ENCODE results near the gene FAM20B.
"Not testable (repeated sequence)": the region's sequence is repeated elsewhere in the genome, so short reads cannot be mapped to it uniquely, and the experiment has no call there.

The FAM20B gene, protein sequence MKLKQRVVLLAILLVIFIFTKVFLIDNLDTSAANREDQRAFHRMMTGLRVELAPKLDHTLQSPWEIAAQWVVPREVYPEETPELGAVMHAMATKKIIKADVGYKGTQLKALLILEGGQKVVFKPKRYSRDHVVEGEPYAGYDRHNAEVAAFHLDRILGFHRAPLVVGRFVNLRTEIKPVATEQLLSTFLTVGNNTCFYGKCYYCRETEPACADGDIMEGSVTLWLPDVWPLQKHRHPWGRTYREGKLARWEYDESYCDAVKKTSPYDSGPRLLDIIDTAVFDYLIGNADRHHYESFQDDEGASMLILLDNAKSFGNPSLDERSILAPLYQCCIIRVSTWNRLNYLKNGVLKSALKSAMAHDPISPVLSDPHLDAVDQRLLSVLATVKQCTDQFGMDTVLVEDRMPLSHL

DNA sequence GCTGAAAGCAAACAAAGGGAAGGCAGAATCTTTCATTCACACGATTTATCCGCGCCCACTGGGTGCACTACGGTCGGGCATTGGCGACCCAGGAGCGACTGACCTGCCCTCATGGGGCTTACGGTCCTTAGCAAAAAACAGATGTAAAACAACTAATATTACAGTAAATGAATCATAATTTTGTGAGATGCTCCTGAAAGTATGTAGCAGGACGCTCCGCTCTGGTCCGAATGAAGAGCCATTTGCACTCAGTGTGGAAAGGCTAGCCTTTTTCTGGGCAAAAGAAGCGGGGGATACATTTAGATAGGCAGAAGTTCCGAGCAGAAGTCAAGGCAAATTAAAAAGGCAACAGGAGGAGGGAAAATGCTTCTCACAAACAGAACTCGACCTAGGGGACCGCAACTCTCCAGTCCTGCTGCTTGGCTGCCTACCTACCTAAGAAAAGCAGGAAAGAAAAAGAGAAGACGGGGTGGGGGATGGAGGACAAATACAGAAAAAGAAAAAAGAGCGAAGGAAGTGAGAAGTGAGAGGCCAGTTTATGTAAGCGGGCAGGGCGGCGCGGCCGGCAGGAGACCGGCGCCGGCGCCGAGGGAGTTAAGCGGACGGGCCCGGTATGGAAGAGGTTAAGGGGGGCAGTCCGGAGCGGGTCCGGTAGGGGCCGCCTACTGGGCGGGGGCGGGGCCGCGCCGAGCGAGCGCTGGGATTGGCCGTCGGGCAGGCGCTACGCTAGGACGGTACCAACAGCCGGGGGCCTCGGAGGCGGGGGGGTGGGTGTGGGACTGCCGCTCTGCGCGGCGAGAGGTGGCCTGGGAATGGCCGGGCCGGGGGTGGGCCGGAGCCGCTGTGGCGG, at the start of gene FAM20B:
TSS of gene FAM20B (plus strand) at position 770 of the 850 bp plus-strand sequence. CDS start 17,954 bp downstream, outside the sequence.
- DNase-seq: peak; percentile 93

DNA sequence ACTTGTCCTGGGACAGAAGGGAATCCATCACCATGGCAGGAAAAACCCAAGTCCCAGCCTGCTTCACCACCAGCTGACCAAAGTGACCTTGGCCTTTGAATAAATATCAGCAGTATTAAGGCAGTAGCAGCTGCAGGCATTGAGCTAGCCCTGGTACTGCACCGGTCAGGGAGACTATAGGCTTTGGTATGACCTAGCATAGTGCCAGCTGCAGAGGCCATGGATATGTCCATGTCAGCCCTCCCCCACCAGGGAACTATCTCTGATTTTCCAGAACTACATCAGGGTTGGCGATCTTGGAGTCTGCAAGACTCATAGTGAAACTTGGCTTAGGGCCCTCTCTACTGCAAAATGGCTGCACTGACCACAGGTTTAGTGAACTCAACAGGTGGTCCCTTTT, 49.2 kb upstream of the FAM20B start:
- no peak for DNase-seq

DNA sequence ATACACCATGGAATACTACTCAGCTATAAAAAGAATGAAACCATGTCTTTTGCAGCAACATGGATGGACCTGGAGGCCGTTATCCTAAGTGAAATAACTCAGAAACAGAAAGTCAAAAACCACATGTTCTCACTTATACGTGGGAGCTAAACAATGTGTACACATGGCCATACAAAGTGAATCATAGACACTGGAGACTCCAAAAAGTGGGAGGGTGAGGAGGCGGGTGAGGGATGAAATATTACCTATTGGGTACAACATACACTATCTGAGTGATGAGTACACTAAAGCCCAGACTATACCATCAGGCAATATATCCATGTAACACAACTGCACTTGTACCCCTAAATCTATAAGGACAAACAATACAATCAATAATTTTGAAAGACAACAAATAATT, 39.5 kb upstream of the FAM20B start:
- no peak for DNase-seq

DNA sequence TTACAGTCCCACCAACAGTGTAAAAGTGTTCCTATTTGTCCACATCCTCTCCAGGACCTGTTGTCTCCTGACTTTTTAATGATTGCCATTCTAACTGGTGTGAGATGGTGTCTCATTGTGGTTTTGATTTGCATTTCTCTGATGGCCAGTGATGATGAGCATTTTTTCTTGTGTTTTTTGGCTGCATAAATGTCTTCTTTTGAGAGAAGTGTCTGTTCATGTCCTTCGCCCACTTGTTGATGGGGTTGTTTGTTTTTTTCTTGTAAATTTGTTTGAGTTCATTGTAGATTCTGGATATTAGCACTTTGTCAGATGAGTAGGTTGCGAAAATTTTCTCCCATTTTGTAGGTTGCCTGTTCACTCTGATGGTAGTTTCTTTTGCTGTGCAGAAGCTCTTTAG, 37.5 kb upstream of the FAM20B start:
- not testable (repeated sequence) for DNase-seq

DNA sequence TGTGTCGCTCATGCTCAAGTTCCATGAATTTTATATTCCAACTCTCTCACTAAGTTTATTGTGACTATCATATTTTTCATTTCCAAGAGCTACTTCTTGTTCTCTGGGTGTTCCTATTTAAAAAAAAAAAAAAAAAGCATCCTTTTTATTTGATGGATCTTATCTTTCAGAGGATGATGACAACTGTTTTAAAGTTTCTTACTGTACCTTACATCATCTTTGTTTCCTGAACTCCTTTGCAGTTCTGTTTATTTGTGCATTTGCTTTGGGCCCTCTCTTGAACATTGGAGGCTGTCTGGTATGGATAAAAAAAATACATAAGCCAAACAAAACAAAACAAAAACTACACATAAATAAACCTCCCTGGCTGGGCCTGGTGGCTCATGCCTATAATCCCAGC, 32.1 kb upstream of the FAM20B start:
- no peak for DNase-seq

DNA sequence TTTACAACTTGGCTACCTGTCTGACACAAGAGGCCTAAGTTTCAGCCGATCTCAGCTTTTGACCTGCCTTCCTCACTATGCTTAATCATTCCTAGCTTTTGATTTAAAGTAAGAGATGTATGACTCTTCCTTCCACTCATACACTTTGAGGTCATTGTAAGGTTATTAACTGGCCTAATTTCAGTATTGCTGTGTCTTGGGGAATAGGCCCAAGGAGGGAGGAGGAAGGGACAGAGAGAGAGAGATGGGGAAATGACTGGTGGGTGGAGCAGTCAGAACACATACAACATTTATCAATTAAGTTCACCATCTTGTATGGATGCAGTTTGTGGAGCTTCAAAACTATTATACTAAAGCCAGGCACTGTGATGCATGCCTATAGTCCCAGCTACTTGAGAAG, 28.3 kb upstream of the FAM20B start:
- no peak for DNase-seq

DNA sequence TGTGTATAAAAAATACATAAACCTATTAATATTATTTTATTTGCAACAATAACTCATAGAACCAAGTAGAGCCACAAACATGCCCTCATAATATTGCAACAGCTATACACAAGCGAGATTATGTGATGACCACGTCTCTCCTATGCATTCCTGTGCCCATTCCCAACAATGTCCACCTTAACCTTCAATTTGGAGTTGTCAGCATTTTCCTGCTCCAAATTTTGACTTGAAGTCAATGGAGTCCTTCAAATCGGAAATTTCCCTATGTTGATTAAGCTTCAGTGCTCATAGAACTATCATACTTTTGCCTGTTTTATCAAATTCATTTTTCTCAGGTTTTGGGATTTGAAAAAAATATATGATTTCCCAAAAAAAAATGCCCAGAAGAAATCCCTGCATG, 27.4 kb upstream of the FAM20B start:
- DNase-seq: no peak

DNA sequence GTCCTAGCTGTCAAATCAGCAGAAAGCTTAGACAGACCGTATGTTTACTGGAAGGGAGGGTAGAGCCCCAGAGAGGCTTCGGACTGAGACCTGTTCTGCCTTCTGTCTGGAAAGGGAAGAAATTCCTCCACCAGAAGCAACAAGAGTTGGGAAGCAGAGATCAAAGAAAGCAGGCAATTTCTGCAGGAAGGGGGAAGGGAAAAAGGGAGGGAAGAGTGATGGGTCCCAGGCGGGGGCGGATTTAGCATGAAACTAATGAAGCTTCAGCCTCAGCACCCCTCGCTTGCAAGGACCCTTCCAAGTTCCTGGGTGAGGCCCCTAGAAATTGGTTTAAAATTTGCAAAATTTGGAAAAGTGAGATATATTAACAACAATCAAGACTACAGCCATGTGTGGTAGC, 26.6 kb upstream of the FAM20B start:
- DNase-seq: no peak

DNA sequence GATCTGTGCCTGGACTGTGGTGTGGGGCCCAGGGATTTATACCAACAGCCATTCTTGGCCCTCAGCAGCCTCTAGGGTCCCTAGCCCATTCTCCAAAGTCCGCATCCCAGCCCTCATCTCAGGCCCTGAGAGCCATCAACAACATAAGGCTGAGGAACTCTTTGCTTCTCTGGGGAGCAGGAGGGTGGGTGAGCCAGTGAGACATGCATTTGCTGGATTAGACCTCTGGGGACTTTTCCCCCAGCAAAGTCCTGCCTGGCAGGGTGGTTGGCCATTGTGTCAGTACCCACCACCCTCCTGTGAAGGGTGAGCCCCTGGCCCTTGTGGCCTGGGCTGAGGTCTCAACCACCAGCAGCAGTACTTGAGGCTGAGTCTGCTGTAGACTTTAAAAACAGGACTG, 24.2 kb upstream of the FAM20B start:
- no peak for DNase-seq

DNA sequence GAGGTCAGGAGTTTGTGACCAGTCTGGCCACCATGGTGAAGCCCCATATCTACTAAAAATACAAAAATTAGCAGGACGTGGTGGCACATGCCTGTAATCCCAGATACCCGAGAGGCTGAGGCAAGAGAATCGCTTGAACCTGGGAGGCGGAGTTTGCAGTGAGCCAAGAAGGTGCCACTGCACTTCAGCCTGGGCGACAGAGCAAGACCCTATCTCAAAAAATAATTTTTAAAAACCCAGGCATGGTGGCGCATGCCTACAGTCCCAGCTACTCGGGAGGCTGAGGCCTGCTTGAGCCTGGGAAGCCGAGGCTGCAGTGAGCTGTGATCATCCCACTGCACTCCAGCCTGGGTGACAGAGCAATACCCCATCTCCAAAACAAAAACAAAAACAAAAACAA, 23.6 kb upstream of the FAM20B start:
- not testable (repeated sequence) for DNase-seq

DNA sequence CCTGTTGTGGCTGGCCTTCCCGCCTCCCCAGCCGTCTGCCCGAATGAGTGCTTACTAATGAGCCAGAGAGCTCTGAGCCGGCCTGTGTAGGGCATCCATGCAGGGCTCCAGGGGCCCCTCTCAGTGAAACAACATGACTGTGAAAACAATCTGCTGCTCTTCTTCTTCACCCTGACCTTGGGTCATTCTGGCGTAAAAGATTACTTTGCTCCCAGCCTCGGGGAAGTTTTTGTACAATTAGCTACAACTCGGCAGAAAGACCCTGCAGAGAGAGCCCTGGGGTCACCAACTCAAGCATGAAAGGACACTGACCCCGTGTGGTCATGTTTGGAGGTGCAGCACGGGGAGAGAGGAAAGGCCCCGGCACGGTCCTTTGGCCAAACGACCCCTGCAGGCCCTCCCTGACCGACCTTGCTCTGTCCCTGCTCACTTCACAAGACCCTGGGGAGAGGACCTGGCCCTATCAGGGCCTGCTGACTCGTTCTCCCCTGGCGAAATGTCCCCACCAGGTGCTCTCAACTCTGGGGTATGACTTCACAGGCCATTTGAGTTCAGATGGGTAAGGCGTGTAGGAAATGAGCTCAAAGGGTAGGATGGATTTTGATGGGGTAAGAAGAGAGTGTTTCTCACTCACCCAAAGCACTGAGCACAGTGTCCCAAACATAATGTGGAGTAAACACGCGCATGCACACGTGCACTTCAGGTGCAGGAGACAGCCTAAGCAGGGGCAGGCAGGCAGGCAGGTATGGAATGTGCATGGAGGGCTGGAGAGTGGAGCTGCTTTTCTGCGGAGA, 22.9 kb upstream of the FAM20B start:
- DNase-seq: peak; percentile 71

DNA sequence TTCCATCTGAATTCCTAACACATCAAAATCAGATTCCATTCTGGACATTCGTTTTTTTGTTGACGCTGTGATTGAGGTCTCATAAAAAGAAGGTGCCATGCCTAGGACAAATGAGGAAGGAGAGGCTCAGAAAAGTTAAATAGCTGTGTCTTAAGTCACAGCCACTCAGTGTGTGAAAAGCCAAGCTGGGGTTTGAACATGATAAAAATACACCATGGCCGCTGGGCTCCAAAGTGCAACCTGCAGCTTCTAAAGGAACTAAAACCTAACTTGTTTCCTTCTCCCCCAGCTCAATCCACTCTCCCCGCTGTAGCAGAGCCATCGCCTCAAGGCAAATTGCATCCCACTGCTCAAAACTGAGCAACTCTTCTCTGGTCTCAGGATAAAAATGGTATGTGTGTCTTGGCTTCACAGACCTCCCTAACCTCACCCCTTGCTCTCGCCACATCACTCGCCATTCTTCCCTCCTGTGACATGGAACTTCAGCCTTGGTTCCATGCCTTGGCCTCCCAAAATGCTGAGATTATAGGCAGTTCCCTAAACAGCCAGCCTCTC, 22.1 kb upstream of the FAM20B start:
- DNase-seq: no peak

DNA sequence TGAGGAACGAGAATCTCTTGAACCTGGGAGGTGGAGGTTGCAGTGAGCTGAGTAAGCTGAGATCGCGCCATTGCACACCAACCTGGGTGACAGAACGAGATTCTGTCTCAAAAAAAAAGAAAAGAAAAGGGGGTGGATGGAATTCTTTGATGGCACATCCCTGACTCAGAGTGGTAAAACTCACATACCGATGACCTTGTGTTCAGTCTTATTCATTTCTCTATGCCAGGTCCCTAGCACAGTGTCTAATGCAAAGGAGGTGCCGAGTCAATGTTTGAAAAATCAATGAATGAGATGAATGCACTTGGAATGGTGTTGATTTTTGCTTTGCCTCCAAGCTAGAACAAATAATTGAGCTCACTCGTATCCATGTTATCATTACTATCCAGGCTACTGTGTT, 18.5 kb upstream of the FAM20B start:
- peak; percentile 22 for DNase-seq

DNA sequence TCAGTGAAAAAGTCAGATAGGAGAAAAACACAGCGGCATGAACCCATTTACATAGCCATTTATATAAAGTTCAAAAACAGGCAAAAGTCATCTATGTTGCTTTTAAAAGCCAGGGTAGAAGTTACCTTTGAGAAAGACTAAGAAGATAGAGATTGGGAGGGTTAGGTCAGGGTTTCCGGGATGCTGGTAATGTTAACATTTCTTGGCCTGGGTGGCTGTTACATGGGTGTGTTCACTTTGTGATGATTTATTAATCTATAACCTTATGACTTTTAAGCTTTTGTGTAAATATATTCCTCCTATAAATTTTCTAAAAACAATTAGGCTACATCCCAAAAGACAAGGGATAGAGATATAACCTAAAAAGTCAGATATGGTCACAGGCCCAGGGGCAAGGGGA, 15.0 kb upstream of the FAM20B start:
- no peak for DNase-seq

DNA sequence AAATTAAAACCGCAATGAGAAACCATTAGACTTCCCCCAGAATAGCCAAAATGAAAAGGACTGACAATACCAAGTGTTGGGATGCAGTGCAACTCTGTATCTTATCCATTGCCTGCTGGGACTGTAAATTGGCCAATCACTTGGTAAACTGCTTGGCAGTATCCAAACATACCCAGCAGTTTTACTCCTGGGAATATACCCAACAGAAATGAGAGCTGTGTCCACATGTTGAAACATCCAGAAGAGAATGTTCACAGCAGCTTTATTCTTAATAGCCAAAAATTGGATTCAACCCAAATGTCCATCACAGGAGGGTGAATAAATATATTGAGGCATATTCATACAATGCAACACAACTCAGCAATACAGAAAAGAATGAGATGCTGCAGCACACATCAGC, 13.7 kb upstream of the FAM20B start:
- DNase-seq: no peak

DNA sequence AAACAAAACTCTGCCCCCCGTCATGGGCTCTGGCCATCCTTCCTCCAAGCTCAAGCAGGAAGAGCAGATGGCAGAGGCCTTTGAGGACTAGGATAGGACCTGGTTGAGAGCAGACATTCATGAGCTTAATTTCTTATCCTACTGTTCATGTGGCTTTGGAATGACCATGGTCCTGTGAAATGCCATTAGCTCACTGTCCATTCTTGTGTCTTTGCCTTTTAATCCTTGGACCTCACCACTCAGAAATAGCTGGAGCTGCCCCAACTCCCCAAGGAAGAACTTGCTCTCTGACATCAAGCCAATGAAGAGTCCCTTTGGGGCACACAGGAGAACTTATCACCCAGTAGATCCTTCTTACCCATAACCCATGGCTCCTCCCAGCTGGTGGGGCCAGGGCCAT, 11.6 kb upstream of the FAM20B start:
- no peak for DNase-seq

DNA sequence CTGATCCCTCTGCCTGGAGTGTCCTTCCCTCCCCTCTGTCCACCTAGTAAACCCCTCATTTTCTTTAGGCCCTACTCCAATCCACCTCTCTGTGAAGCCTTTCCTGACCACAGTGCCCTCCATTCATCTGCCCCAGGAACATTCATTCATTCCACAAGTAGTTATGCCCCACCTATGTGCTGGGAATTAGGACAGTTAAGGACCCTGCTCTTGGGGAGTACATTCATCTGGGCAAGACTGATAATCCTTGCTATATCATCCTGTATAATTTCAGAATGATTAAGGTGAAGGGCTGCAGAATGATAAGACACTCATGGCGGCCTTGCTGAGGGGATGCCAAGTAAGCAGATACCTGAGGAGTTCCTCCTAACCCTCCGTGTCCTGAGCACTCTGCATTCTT, 10.3 kb upstream of the FAM20B start:
- no peak for DNase-seq

DNA sequence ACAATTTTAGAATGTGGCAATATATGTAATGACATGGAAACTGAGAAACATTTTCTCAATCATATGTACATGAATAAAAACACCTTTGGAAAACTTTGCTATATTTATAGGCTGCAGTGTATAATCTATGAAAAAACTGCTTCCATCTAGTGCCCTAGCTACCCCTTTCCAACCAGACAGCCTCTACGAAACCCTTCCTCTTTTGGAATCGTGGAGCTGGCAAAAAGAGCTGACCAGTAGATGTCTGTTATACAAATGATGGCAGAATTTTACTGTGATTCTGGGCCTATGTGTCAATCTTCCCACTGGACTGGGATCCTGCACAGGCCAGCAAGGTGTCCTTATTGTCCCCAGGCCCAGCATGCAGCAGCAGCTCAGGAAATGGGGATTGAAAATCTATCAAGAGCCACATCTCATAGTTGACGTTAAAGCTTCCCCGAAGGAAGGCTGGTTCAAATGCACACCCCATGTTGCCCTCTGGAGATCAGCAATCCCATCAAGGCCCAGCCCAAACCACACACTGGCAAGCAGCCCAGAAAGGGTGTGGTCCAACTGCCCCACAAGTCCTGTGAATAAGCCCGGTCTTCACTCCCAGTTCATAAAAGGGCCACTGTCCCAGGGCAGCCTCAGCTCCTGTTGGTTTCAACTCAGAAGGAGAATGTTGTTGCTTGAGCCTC, 8.8 kb upstream of the FAM20B start:
- DNase-seq: peak; percentile 4

DNA sequence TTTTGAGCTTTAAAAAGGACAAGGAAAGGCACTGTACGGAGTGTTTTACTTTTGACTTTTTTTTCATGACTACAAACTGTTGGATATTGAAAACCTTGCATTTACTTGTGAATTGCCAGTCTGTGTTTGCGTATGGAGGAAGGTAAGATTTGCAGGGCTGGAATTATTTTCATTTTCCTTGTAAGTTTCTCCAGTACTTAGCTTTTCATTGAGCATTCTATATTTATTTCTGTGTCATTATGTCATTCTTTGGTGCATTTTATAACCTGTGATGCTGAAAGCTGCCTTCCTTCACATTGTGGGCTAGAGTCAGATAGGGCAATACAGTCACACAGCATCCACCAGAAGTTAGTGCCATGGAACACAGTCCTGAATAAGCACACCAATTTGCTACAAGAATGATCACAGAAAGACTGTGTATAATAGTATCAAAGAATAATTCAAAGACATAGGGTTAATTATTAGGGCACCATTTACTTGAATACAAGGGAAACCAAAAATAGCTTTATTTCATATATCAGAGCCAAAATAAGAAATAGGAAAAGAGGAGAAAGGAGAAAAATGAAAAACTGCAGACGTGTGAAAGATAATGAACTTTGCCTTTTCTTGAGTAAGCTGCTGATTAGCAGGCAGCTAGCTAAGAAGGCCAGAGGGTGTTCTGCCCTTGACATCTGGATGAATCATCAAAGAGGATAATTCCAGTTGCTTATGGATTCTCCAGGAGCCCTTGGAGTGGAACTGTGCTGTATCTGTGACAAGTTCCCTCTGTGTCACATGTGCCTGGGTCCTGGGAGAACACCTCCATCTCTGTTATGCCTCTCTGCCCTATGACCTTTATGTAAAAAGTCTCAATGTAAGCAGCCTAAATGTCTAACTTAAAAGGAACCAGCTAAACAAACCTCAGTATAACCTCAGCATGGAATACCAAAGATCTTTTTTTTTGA, 8.0 kb upstream of the FAM20B start:
- no peak for DNase-seq

DNA sequence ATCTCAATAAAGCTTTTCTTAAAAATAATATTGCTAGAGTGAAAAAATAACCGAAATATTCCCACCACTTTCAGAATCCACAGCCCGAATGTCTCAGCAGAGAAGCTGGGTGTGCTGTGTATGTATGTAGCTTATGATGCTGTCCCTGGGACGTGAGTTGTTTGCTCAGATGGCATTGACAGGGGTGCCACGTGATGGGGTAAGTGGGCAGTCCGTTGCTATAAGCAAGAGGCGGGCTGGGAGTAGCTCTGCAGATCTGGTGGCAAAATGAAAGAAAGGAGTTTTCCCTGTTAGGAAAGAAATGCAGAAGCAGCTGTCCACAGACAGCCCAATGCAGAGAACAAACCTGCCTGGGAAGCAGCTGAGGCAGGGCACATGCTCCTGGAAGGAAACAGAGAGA, 3.8 kb upstream of the FAM20B start:
- peak; percentile 85 for DNase-seq

DNA sequence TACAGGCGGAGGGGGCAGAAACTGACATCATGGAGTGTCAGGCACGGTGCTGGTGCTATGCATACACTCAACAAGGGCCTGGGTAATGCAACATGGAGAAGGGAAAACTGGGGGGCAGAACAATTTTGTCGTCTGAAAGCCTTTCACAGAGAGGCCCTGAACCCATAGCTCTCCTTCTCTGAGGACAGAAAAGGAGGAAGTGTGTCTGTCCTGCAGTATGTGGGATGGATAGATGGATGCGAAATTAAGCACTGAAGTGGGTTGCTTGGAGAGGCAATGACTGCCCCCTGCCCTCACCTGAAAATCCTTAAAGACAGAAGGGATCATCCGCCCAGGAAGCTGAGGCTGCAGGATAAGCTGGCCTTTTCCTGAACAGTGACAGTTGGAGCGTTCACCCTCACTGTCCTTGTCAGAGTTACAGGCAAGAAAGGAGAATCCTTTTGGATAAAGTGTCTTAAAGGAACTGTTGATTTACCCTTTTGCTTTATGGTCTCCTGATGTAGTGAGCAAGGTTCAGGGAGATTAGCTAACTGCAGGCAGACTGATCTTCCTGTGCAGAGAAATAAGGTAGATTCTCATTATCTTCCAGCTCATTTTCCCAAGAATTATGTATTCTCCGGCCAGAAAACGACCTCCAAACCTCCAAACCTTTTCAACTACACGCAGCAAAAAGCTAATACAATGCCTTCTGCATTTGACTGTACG, 1.6 kb upstream of the FAM20B start:
- no peak for DNase-seq
